ENCODE measurements around the gene EGLN2.
"Not testable (repeated sequence)": the region's sequence is repeated elsewhere in the genome, so short reads cannot be mapped to it uniquely, and the experiment has no call there.

The EGLN2 gene

DNA sequence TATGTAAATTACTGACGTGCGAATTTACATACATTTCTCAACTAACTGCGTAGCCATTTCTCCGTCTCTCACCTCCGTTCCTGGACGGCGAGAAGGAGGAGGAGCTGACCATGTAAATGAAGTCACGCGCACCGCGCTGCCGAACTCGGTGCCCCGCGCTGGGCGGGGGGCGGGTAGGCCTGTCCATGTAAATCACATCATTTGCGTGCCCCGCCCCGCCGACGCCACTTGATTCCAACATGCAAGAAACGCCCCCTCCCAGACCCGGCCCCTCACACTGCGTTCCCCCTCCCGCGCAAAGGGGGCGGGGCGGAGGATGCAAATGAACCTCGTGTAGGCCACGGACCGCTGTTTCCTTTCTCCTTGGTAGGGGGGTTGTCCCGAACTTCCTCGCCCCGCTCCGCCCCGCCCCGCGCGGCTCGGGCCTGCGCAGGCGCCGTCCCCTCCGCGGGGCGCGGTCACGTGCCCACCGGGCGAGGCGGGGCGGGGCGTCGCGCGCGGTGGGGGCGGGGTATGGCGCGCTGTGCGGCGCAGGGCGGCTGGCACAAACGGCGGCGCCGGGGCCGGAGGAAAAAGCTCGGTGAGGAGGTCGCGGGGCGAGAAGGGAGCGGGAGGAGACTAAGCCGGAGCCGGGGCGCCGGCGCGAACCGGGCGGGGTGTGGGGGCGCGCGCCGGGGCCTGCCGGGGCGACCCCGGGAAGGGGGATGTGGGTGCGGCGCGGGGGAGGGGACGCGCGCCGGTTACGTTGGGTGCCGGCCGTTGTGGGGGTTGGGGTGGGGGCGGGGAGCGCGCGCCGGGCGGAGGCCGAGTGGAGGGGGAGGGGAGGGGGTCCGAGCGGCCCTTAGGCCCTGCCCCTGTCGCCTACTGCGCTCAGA is at the start of gene EGLN2:
TSS of gene EGLN2 (plus strand) at position 509 of the 875 bp plus-strand sequence. CDS start 1,382 bp downstream, outside the sequence.
- peak within 1 kb of the TSS; percentile 67 for H3K27ac ChIP-seq
- peak; percentile 97 for DNase-seq (ENCODE audit: low read depth, low spot score)

DNA sequence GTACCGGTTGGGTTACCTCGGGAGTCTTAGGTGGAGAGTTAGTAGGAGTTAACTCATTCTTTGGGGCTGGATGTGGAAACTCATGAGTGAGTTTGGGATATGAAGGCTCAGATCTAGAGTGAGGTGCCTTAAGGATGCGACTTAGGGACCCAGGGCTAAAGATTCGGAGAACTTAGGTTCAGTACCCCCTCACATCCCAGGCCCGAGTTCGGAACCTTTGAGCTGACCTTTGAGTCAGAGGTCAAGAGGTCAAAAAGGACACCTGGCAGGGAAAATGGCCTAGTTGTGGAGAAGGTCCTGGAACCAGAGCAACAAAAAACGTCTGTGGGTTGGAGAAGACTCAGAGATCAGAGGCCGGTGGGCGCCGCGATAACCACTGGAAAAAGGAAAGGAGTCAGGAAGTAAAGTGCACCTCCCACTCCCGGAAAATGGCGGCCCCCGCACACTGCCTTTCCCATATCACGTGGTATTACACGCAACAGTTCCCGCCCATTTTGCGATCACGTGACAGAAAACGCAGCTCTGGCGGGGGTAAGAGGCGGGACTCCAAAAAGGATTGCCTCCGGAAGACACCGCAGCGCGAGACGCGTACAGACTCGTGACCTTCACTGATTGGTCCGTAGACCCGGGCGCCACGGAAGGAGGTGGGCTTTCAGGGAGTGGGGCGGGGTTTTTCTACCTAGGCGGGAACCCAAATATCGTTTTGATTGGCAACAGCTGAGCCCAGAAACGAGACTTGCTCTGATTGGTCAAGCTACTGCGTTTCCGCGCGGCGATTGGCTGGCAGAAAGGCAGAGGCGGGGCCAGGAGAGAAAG is 48.7 kb upstream of the EGLN2 start, which contains the start of gene ACTMAP:
TSS of gene ACTMAP (minus strand) at position 420 of the 816 bp plus-strand sequence. CDS start 674 bp downstream, outside the sequence.
- H3K27ac ChIP-seq = peak within 1 kb of the TSS; percentile 89
- DNase-seq (ENCODE audit: low read depth, low spot score) = peak; percentile 99

DNA sequence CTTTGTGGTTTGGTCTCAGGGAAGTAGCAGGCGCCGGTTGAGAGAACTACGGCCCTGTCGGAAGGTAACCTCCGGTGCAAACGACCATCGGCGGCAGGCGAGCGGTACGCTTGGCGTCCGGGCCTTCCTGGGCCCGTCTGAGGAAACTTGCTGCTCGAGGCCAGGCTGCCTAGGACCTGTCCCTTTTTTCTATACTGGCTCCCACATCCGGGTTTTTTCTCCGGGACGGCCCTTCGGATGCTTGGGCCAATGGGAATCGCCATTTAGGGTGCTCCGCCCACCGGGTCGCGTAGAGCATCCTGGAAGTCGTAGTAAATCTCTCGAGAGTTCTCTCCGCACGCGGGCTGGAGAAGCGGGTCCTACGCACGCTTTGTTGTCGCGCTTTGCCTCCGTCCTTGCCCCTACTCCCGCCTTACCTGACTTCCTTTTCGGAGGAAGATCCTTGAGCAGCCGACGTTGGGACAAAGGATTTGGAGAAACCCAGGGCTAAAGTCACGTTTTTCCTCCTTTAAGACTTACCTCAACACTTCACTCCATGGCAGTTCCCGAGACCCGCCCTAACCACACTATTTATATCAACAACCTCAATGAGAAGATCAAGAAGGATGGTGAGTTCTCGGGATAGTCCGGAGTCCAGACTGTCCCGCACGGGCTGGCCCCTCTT is 48.0 kb upstream of the EGLN2 start, which contains the start of gene SNRPA:
TSS of gene SNRPA (plus strand) at position 330 of the 664 bp plus-strand sequence. CDS start at position 536, 206 bp downstream.
- DNase-seq (ENCODE audit: low read depth, low spot score) = peak; percentile 89
- peak within 1 kb of the TSS; percentile 89 for H3K27ac ChIP-seq

DNA sequence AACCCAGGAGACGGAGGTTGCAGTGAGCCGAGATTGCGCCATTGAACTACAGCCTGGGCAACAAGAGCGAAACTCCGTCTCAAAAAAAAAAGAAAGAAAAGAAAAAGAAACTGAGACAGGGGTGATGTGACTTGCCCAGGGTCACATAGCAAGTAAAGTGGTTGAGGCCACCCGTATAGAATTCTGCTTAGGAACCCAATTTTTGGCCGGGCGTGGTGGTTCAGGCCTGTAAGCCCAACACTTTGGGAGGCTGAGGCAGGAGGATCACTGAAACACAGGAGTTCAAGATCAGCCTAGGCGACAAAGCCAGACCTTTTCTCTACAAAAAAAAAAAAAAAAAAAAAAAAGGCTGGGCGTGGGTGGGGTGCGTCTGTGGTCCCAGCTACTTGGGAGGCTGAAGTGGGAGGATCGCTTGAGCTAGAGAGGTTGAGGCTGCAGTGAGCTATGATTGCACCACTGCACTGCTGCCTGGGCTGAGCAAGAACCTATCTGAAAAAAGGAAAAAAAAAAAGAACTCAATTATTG is 46.7 kb upstream of the EGLN2 start:
- H3K27ac ChIP-seq = peak overlapping the region; percentile 89
- DNase-seq (ENCODE audit: low read depth, low spot score) = no peak

DNA sequence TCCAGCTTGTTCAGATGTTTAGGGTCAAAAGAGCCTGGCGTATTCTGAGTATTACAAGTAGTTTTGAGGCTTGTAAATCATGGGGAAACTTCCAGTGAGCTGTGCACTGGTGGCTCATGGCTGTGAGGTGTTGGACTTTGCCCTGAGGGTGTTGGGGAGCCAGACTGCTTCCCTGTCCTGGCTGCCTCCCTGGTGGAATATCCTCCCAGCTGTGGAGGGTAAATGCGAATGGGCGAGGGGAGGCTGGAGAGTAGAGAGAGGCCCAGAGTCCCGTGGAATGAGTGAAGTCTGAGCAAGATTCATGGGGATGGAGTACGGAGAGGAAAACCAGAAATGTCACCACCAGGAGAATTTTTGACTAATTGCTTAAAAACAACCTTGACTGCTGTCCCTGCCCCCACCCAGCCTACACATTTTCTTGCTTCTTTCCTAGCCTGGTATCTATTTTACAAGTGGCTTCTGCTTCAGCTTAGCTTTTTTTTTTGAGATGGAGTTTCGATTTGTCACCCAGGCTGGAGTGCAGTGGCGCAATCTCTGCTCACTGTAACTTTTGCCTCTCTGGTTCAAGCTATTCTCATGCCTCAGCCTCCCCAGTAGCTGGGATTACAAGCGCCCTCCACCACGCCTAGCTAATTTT is 44.3 kb upstream of the EGLN2 start:
- peak overlapping the region; percentile 35 for H3K27ac ChIP-seq
- no peak for DNase-seq (ENCODE audit: low read depth, low spot score)

DNA sequence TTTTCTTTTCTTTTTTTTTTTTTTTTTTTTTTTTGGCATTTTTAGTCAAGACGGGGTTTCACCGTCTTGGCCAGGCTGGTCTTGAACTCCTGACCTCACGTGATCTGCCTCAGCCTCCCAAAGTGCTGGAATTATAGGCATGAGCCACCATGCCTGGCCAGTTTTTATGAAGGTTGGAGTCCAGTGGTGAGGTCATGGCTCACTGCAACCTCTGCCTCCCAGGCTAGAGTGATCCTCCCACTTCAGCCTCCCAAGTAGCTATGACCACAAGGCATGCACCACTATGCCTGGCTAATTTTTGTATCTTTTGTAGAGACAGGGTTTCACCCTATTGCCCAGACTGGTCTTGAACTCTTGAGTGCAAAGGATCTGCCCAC is 43.8 kb upstream of the EGLN2 start:
- H3K27ac ChIP-seq = peak overlapping the region; percentile 35
- no peak for DNase-seq (ENCODE audit: low read depth, low spot score)

DNA sequence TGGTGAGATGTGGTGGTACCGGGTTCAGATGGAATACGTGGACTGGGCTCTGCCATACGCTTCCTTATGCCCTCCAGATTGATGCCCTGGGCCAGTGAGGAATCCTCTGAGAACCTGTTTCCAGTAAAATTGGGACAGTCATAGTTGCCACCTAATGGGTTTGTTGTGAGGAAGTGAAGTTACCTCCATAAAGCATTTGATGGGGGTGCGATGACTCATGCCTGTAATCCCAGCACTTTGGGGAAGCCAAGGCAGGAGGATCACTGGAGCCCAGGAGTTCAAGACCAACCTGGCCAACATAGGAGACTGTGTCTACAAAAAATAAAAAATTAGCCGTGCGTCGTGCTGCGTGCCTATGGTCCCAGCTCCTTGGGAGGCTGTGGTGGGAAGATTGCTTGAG is 43.2 kb upstream of the EGLN2 start:
- H3K27ac ChIP-seq = peak overlapping the region; percentile 36
- no peak for DNase-seq (ENCODE audit: low read depth, low spot score)

DNA sequence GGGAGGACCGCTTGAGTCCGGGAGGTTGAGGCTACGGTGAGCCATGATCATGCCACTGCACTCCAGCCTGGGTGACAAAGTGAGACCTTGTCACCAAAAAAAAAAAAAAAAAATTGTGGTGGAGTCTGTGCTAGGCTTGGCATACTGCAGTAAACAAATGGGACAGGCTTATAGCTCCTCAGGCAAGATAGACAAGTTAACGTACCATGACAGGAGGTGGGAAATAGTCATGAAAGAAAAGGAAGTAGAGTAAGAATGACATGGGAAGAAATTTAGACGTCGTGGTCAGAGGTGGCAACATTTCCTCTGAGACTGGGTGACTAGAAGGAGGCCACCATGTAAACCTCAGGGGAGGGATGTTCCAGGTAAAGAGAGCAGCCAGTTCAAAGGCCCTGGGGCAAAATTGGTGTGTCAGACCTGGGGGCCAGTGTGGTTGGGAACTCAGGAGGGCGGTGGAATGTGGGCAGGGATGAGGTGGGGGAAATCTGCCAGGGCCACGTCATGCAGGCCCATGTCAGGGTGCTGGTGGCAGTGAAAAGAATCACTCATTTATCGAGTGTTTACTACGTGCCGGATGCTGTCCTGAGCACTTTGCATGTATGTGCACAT is 42.4 kb upstream of the EGLN2 start:
- peak overlapping the region; percentile 36 for H3K27ac ChIP-seq
- no peak for DNase-seq (ENCODE audit: low read depth, low spot score)

DNA sequence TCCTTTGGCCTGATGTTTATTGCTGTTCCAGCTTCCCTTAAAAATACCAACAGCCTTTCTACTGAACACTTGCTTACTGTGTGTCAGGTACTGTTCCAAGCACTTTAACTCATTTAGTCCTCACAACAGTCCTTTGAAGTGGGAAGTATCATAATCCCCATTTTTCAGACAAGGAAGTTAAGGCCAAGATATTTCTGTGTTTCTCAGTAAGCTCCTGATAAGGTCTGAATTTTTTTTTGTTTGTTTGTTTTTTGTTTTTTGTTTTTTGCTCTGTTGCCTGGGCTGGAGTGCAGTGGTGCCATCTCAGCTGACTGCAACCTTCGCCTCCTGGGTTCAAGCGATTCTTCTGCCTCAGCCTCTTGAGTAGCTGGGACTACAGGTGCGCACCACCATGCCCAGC is 40.5 kb upstream of the EGLN2 start:
- no peak overlapping the region for H3K27ac ChIP-seq
- DNase-seq (ENCODE audit: low read depth, low spot score) = no peak

DNA sequence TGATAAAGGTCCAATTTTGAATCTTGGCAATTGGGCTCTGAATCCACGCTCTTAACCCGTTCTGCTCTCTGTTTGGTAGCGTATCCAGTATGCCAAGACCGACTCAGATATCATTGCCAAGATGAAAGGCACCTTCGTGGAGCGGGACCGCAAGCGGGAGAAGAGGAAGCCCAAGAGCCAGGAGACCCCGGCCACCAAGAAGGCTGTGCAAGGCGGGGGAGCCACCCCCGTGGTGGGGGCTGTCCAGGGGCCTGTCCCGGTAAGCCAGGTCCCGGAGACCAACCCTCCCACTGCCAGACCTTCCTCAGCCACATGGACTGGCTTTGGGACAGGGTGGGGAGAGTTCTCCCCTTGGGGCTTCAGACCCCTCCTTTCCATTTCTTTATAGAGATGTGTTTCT is 39.6 kb upstream of the EGLN2 start:
- no peak overlapping the region for H3K27ac ChIP-seq
- no peak for DNase-seq (ENCODE audit: low read depth, low spot score)

DNA sequence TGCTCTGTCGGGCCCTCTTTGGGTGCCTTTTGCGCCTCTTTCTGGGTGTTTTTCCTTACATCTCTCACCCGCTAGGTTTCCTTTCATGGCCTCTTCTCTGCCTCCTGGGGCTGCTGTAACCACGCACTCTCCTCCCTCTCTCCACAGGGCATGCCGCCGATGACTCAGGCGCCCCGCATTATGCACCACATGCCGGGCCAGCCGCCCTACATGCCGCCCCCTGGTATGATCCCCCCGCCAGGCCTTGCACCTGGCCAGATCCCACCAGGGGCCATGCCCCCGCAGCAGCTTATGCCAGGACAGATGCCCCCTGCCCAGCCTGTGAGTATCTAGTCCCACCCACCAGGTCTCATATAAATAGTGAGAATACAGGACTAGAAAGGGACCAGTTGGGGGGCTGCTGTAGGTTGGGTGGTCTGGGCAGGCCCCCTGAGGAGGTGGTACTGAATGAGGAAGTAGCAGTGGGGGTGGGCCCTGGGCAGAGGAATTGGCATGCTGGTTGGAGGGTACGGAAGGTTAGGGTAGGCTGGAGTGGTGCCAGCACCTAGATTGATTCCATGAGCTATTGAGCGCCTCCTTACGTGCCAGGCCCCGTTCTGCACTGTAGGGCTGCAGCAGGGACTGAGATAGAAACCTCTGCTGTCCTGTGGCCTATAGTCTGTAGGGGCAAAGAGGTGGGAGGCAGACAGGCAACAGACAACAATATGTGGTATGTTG is 36.1 kb upstream of the EGLN2 start:
- no peak overlapping the region for H3K27ac ChIP-seq
- DNase-seq (ENCODE audit: low read depth, low spot score) = no peak

DNA sequence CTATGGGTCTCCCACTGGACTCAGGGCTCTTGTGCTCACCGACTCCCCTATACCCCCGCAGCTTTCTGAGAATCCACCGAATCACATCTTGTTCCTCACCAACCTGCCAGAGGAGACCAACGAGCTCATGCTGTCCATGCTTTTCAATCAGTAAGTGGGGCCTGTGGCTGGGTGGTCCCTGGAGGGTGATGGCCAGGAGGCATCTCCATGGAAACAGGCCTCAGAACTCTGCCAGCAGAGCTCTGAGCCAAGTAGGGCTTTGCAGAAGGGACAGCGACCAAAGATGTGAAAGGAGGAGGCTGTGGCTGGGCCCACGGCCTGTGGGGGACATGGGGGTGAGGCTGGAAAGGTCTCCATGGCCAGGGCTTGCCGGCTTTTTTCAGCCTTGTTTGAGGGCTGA is 35.5 kb upstream of the EGLN2 start:
- no peak overlapping the region for H3K27ac ChIP-seq
- DNase-seq (ENCODE audit: low read depth, low spot score) = no peak

DNA sequence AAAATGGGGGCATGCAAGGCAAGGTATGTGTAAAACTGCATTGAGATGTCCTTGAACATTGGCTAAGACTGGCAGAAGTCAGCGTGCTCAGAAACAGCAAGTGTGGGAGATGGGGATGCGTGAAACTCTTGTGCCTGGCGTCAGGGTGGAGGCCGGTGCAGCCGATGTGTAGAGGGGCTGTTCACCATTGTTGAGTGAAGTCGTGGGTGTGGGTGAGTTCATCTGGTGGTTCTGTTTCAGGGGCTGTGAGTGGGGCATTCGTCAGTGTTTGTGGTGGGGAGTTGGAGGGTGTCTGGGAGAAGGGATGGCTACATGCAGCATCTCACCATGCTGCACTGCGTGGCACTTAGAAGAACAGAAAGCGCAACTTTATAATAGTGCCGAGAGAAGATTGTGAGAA is 35.0 kb upstream of the EGLN2 start:
- no peak overlapping the region for H3K27ac ChIP-seq
- DNase-seq (ENCODE audit: low read depth, low spot score) = no peak

DNA sequence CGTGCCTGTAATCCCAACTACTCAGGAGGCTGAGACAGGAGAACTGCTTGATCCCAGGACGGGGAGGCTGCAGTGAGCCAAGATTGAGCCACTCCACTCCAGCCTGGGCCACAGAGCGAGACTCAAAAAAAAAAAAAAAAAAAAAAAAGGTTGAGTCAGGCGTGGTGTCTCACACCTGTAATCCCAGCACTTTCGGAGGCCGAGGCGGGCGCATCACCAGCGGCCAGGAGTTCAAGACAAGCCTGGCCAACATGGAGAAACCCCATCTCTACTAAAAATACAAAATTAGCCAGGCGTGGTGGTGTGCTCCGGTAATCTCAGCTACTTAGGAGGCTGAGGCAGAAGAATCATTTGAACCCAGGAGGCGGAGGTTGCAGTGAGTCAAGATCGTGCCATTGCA is 32.6 kb upstream of the EGLN2 start:
- DNase-seq (ENCODE audit: low read depth, low spot score); H3K27ac ChIP-seq: not testable (repeated sequence)

DNA sequence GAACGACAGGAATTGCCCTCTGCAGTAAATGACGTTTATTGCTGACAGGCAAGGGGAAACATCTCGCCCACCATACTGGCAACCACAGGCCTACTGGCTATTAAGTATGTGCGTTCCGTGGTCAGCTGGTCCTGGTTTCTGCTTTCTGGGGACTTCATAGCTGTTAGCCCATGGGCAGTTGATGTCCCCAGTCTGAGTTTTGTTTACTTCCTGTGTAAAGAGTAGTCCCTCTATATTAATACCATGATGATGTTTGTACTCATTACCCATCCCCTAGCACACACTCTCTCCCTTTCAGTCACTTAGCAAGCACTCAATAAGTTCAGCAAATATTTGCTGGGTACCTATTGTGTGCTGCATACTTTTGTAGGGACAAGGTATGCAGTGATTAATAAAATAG is 30.1 kb upstream of the EGLN2 start:
- no peak for DNase-seq (ENCODE audit: low read depth, low spot score)
- H3K27ac ChIP-seq = no peak overlapping the region

DNA sequence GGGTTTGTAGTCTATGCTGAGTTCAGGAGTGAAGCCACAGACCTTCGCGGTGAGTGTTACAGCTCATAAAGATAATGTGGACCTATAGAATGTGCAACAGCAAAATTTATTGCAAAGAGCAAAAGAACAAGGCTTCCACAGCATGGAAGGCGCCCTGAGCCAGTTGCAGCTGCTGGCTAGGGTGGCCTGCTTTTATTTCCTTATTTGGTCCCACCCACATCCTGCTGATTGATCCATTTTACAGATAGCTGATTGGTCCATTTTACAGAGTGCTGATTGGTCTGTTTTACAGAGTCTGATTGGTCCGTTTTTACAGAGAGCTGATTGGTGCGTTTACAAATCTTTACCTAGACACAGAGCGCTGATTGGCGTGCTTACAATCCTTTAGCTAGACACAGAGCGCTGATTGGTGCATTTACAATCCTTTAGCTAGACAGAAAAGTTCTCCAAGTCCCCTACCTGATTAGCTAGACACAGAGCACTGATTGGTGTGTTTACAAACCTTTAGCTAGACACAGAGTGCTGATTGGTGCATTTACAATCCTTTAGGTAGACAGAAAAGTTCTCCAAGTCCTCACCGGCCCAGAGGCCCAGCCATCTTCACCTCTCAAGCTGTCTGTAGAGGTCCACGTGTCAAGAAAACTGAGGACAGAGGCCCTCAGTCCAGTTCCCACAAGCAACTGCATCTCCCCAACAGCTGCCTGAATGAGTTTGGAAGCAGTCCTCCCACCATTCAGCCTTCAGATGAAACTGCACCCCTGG is 27.7 kb upstream of the EGLN2 start:
- DNase-seq (ENCODE audit: low read depth, low spot score); H3K27ac ChIP-seq: not testable (repeated sequence)

DNA sequence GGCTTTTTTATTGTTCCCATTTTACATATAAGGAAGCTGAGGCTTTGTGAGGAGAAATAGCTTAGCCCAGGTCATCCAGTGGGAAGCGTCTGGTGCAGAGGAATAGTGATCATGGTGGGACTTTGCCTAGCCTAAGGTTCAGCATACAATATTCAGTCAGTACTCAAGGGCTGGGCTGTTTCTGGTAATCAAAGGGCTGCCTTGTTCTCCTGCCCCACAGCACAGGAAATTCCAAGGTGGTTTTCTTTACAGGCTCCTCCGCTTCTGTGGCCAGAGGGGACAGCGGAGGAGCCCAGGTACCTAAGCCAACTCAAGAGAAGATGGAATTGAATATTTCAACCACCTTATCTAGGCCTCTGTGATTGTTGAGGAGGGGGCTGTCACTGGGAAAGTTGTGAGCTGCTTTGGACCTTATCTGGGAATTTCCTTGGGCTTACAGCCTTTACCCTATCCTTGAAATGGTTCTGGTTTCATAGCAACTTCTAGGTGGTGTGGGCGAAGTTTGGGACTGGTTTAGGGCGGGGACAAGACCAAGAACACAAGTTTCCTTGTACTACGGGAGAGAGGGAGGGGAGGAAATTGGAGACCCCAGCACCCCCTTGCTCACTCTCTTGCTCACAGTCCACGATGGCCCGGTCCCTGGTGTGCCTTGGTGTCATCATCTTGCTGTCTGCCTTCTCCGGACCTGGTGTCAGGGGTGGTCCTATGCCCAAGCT is 23.9 kb upstream of the EGLN2 start, which contains the start of gene MIA:
TSS of gene MIA (plus strand) at position 606 of the 716 bp plus-strand sequence. CDS start at position 628, 22 bp downstream.
- DNase-seq (ENCODE audit: low read depth, low spot score) = no peak
- peak within 1 kb of the TSS; percentile 42 for H3K27ac ChIP-seq
